NCI-H460 (cell line): ENCODE results near the gene IL17B. TPM values are rescaled to one million over a fixed set of nuclear protein-coding genes. Genes with fewer than 3 reads are reported as not detected.
"Not testable (repeated sequence)": the region's sequence is repeated elsewhere in the genome, so short reads cannot be mapped to it uniquely, and the experiment has no call there.

Experiments
- DNase-seq: peaks from one replicate; pipeline ENCODE4 v3.0.0-alpha.2; 2016; ENCODE audit warnings: low read depth; ENCODE audit errors: extremely low read depth
- total RNA-seq: library from RNA; depleted of rRNA; stranded (reverse); fragments of >200 nt; shearing (Covaris generic); gene quantifications from 2 replicates; pipeline ENCODE4 v1.2.3, GENCODE V29; 2014

Gene IL17B
- total RNA-seq, 1 experiment from 2014 or later = not detected

GRCh38 chr5:149403923-149404745 lies 25.0 kb upstream of the IL17B start:
- no peak for DNase-seq

- DNase-seq = no peak
Measured at GRCh38 chr5:149402291-149402690, 23.2 kb upstream of the IL17B start.

GRCh38 chr5:149401051-149401450 lies 22.0 kb upstream of the IL17B start:
- no peak for DNase-seq

- DNase-seq = no peak
Measured at GRCh38 chr5:149400304-149400703, 21.2 kb upstream of the IL17B start.

- no peak for DNase-seq
Measured at GRCh38 chr5:149399775-149400174, 20.7 kb upstream of the IL17B start.

- DNase-seq = not testable (repeated sequence)
Measured at GRCh38 chr5:149398747-149399266, 19.7 kb upstream of the IL17B start.

- DNase-seq = no peak
Measured at GRCh38 chr5:149397530-149397929, 18.4 kb upstream of the IL17B start.

GRCh38 chr5:149394996-149395395 lies 15.9 kb upstream of the IL17B start:
- DNase-seq = not testable (repeated sequence)

- DNase-seq = no peak
Measured at GRCh38 chr5:149392718-149393117, 13.6 kb upstream of the IL17B start.

- DNase-seq = no peak
Measured at GRCh38 chr5:149391524-149391923, 12.4 kb upstream of the IL17B start.

- not testable (repeated sequence) for DNase-seq
Measured at GRCh38 chr5:149391076-149391475, 12.0 kb upstream of the IL17B start.

- DNase-seq = no peak
Measured at GRCh38 chr5:149389552-149390495, 10.7 kb upstream of the IL17B start.

GRCh38 chr5:149388498-149389190 lies 9.6 kb upstream of the IL17B start:
- no peak for DNase-seq

- DNase-seq = no peak
Measured at GRCh38 chr5:149387982-149388381, 8.9 kb upstream of the IL17B start.

GRCh38 chr5:149387081-149387631 lies 8.1 kb upstream of the IL17B start:
- DNase-seq = no peak

- no peak for DNase-seq
Measured at GRCh38 chr5:149386166-149386565, 7.1 kb upstream of the IL17B start.

GRCh38 chr5:149383399-149383798 lies 4.3 kb upstream of the IL17B start:
- DNase-seq = no peak

- DNase-seq = no peak
Measured at GRCh38 chr5:149382517-149383220, 3.6 kb upstream of the IL17B start.

- DNase-seq = peak; percentile 65
Measured at GRCh38 chr5:149381986-149382338, 2.9 kb upstream of the IL17B start.
